ENCODE measurements around the gene MUC22.
"Not testable (repeated sequence)": the region's sequence is repeated elsewhere in the genome, so short reads cannot be mapped to it uniquely, and the experiment has no call there.

Gene MUC22

GRCh38 chr6:30965140-30965601 is 45.1 kb upstream of the MUC22 start:
- H3K27ac Mint-ChIP-seq, result no peak overlapping the region
- no peak for TF ChIP-seq CTCF (IDR thresholded peaks at IDR 0.05; ENCODE audit: unreplicated experiment in 3 of 3)
- H3K36me3 Mint-ChIP-seq (ENCODE audit: low read depth), result no peaks in the 10 kb centered on the region
- H3K27me3 Mint-ChIP-seq (ENCODE audit: low read depth), result peaks cover 15% of the 10 kb centered on the region
- no peak overlapping the region for H3K4me3 Mint-ChIP-seq
- H3K9me3 Mint-ChIP-seq, result peaks cover 3% of the 10 kb centered on the region
- H3K4me1 Mint-ChIP-seq, result peaks cover 5% of the 10 kb centered on the region

- Mint-ChIP-seq H3K9me3 (peaks cover 3% of the 10 kb centered on the region), H3K36me3 (ENCODE audit: low read depth) (no peaks in the 10 kb centered on the region), H3K4me1 (peaks cover 2% of the 10 kb centered on the region), H3K27ac (no peak overlapping the region), H3K4me3 (no peak overlapping the region), H3K27me3 (ENCODE audit: low read depth) (peaks cover 17% of the 10 kb centered on the region)
- no peak for TF ChIP-seq CTCF (IDR thresholded peaks at IDR 0.05; ENCODE audit: unreplicated experiment in 3 of 3)
Measured at GRCh38 chr6:30966154-30966553, 44.1 kb upstream of the MUC22 start.

- not testable (repeated sequence) for H3K27ac Mint-ChIP-seq; H3K36me3 Mint-ChIP-seq (ENCODE audit: low read depth); H3K9me3 Mint-ChIP-seq; H3K4me1 Mint-ChIP-seq; H3K4me3 Mint-ChIP-seq
- peaks cover 34% of the 10 kb centered on the region for H3K27me3 Mint-ChIP-seq (ENCODE audit: low read depth)
Measured at GRCh38 chr6:30969171-30969570, 41.1 kb upstream of the MUC22 start.

GRCh38 chr6:30970946-30971345 is 39.3 kb upstream of the MUC22 start:
- peaks cover 28% of the 10 kb centered on the region for H3K27me3 Mint-ChIP-seq (ENCODE audit: low read depth)
- no peak overlapping the region for H3K27ac Mint-ChIP-seq
- H3K9me3 Mint-ChIP-seq, result peaks cover 3% of the 10 kb centered on the region
- H3K4me1 Mint-ChIP-seq, result peaks cover 5% of the 10 kb centered on the region
- no peak overlapping the region for H3K4me3 Mint-ChIP-seq
- H3K36me3 Mint-ChIP-seq (ENCODE audit: low read depth), result no peaks in the 10 kb centered on the region
- TF ChIP-seq CTCF (IDR thresholded peaks at IDR 0.05; ENCODE audit: unreplicated experiment in 3 of 3), result no peak

- no peak overlapping the region for H3K4me3 Mint-ChIP-seq
- no peak overlapping the region for H3K27ac Mint-ChIP-seq
- peaks cover 3% of the 10 kb centered on the region for H3K9me3 Mint-ChIP-seq
- H3K27me3 Mint-ChIP-seq (ENCODE audit: low read depth), result peaks cover 28% of the 10 kb centered on the region
- no peak for TF ChIP-seq CTCF (IDR thresholded peaks at IDR 0.05; ENCODE audit: unreplicated experiment in 3 of 3)
- peaks cover 6% of the 10 kb centered on the region for H3K4me1 Mint-ChIP-seq
- no peaks in the 10 kb centered on the region for H3K36me3 Mint-ChIP-seq (ENCODE audit: low read depth)
Measured at GRCh38 chr6:30972816-30973215, 37.5 kb upstream of the MUC22 start.

- H3K9me3 Mint-ChIP-seq, result no peaks in the 10 kb centered on the region
- peaks cover 27% of the 10 kb centered on the region for H3K27me3 Mint-ChIP-seq (ENCODE audit: low read depth)
- TF ChIP-seq CTCF (IDR thresholded peaks at IDR 0.05; ENCODE audit: unreplicated experiment in 3 of 3), result no peak
- H3K27ac Mint-ChIP-seq, result no peak overlapping the region
- H3K36me3 Mint-ChIP-seq (ENCODE audit: low read depth), result no peaks in the 10 kb centered on the region
- no peak overlapping the region for H3K4me3 Mint-ChIP-seq
- H3K4me1 Mint-ChIP-seq, result peaks cover 21% of the 10 kb centered on the region
Measured at GRCh38 chr6:30974490-30975252, 35.6 kb upstream of the MUC22 start.

Measured in nephron (organoid).